Osteoblast (primary cell): ENCODE data around the gene SPHK1. TPM values are rescaled to one million over a fixed set of nuclear protein-coding genes. Genes with fewer than 3 reads are reported as not detected.

Experiments used
- DNase-seq: peaks from one replicate; pipeline ENCODE4 v3.0.0; 2011; ENCODE audit warnings: low spot score, mixed read lengths; ENCODE audit not compliant: insufficient read length; ENCODE audit errors: missing footprints
- H2AFZ ChIP-seq: 2 replicates; pipeline ENCODE4 v1.6.0; 2011; ENCODE audit warnings: mild to moderate bottlenecking, low read length
- H3K27ac ChIP-seq: 2 replicates; pipeline ENCODE4 v1.5.1; 2011; ENCODE audit warnings: mild to moderate bottlenecking, low read depth, low read length, moderate library complexity
- H3K27me3 ChIP-seq: 2 replicates; pipeline ENCODE4 v1.6.0; 2012; ENCODE audit warnings: mild to moderate bottlenecking, control low read depth, inconsistent platforms, low read length, moderate library complexity; ENCODE audit not compliant: insufficient read depth
- H3K36me3 ChIP-seq: 2 replicates; pipeline ENCODE4 v1.5.1; 2011; ENCODE audit warnings: mild to moderate bottlenecking, low read length, control low read depth, moderate library complexity; ENCODE audit not compliant: insufficient read depth
- H3K4me1 ChIP-seq: 2 replicates; pipeline ENCODE4 v1.5.1; 2011; ENCODE audit warnings: mild to moderate bottlenecking, low read length, control low read depth, moderate library complexity; ENCODE audit not compliant: insufficient read depth
- H3K4me2 ChIP-seq: 2 replicates; pipeline ENCODE4 v1.6.0; 2011; ENCODE audit warnings: mild to moderate bottlenecking, low read length; ENCODE audit not compliant: insufficient read depth
- H3K4me3 ChIP-seq: fragments of 200-600 bp; sonication (generic); 3 replicates; pipeline ENCODE4 v1.5.1; 2012; ENCODE audit warnings: mild to moderate bottlenecking, low read length, inconsistent platforms; ENCODE audit not compliant: insufficient read depth
- H3K79me2 ChIP-seq: 2 replicates; pipeline ENCODE4 v1.6.0; 2012; ENCODE audit warnings: mild to moderate bottlenecking, low read length, control low read depth, inconsistent platforms; ENCODE audit not compliant: insufficient read depth
- H3K9me3 ChIP-seq: 2 replicates; pipeline ENCODE4 v1.5.1; 2011; ENCODE audit warnings: low read depth, low read length, control low read depth
- H4K20me1 ChIP-seq: 2 replicates; pipeline ENCODE4 v1.6.0; 2012; ENCODE audit warnings: mild to moderate bottlenecking, low read length, control low read depth; ENCODE audit not compliant: insufficient read depth
- total RNA-seq: library from RNA; depleted of rRNA; stranded (reverse); fragments of >200 nt; gene quantifications from 2 replicates; pipeline ENCODE4 v1.2.3, GENCODE V29; 2012
- TF ChIP-seq, protein P1 (sequence below): IDR thresholded peaks from 2 replicates; pipeline ENCODE4 v1.5.1; 2011; ENCODE audit warnings: mild to moderate bottlenecking, low read depth, low read length, moderate library complexity; ENCODE audit errors: extremely low read depth

SPHK1 gene
- total RNA-seq, 1 donor = 112 TPM

DNA sequence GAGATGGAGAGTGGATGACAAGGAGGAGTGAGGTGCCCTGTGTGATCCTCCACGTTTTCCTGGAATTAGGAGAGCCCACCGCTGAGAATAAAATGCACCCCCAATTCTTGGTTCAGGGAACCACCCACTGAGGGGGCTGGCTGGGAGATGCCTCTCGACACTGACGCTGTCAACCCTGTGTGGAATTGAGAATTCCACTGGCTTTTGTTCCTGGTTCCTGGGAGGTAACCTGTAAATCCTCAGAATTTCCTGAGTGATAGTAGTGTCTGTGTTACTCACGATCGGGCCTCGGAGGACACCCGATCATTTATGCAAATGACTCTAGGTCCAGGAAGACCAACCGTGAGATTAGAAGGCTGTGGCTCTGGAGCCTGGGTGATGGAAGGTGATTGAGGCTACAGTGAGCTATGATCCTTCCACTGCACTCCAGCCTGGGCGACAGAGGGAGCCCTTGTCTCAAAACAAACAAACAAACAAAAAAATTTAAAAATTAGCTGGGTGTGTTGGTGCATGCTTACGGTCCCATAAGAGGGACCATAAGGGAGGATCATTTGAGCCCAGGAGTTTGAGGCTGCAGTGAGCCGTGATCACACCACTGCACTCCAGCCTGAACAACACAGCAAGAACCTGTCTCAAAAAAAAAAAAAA, 19.0 kb upstream of the SPHK1 start:
- H3K9me3 ChIP-seq = no peaks in the 10 kb centered on the region
- no peak overlapping the region for H3K4me3 ChIP-seq
- no peak overlapping the region for H3K4me2 ChIP-seq
- H3K79me2 ChIP-seq = no peaks in the 10 kb centered on the region
- peaks cover 13% of the 10 kb centered on the region for H3K4me1 ChIP-seq
- no peak overlapping the region for H3K27ac ChIP-seq
- H3K27me3 ChIP-seq = no peaks in the 10 kb centered on the region
- TF ChIP-seq, protein P1, sequence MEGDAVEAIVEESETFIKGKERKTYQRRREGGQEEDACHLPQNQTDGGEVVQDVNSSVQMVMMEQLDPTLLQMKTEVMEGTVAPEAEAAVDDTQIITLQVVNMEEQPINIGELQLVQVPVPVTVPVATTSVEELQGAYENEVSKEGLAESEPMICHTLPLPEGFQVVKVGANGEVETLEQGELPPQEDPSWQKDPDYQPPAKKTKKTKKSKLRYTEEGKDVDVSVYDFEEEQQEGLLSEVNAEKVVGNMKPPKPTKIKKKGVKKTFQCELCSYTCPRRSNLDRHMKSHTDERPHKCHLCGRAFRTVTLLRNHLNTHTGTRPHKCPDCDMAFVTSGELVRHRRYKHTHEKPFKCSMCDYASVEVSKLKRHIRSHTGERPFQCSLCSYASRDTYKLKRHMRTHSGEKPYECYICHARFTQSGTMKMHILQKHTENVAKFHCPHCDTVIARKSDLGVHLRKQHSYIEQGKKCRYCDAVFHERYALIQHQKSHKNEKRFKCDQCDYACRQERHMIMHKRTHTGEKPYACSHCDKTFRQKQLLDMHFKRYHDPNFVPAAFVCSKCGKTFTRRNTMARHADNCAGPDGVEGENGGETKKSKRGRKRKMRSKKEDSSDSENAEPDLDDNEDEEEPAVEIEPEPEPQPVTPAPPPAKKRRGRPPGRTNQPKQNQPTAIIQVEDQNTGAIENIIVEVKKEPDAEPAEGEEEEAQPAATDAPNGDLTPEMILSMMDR = peak; percentile 37
- DNase-seq = no peak
- H2AFZ ChIP-seq = no peak overlapping the region
- H3K36me3 ChIP-seq = no peaks in the 10 kb centered on the region
- no peaks in the 10 kb centered on the region for H4K20me1 ChIP-seq

DNA sequence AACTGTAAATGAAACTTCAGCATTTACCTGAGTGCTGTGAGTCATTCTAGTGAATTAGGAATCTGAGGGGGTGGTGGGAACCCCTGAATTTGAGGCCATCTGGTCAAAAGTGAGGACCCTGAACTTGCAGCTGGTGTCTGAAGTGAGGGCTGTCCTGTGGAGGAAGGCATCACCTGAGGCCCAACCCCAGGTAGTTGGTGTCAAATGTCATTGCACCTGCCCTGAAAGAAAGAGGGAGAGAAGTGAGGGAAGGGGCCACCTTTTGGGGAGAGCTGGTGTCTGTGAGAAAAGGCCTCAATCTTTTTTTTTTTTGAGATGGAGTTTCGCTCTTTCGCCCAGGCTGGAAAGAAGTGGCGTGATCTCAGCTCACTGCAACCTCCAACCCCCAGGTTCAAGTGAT, 18.2 kb upstream of the SPHK1 start:
- Histone ChIP-seq H3K4me2 (no peak overlapping the region), H3K4me1 (peaks cover 17% of the 10 kb centered on the region), H2AFZ (no peak overlapping the region), H3K9me3 (no peaks in the 10 kb centered on the region), H3K79me2 (no peaks in the 10 kb centered on the region), H3K27ac (no peak overlapping the region), H3K27me3 (no peaks in the 10 kb centered on the region), H4K20me1 (no peaks in the 10 kb centered on the region), H3K4me3 (no peak overlapping the region), H3K36me3 (no peaks in the 10 kb centered on the region)
- TF ChIP-seq, protein P1 = no peak
- no peak for DNase-seq

DNA sequence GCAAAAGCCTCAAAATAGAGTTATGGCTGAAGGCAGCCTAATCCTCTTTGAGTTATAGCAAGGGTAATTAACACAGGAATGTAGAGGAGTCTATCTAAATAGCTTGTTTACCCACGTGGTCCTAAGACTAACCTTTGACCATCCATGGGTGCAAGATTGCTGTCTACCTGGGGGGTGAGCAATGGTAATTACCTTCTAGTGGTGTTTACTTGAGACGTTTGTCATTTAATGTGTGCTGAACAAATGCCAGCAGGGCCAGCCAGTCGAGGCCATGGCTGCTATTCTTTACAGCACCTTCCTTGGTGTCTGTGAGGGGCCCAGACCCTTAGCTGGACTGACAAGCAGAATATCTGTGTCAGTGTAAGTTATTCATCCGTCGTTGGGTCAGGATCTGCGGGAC, 16.8 kb upstream of the SPHK1 start:
- no peaks in the 10 kb centered on the region for H4K20me1 ChIP-seq
- no peak for DNase-seq
- peaks cover 27% of the 10 kb centered on the region for H3K4me1 ChIP-seq
- H2AFZ ChIP-seq = no peak overlapping the region
- no peak overlapping the region for H3K27ac ChIP-seq
- no peak overlapping the region for H3K4me3 ChIP-seq
- H3K27me3 ChIP-seq = no peaks in the 10 kb centered on the region
- H3K9me3 ChIP-seq = no peaks in the 10 kb centered on the region
- H3K36me3 ChIP-seq = no peaks in the 10 kb centered on the region
- no peak overlapping the region for H3K4me2 ChIP-seq
- no peaks in the 10 kb centered on the region for H3K79me2 ChIP-seq
- TF ChIP-seq, protein P1 = no peak

DNA sequence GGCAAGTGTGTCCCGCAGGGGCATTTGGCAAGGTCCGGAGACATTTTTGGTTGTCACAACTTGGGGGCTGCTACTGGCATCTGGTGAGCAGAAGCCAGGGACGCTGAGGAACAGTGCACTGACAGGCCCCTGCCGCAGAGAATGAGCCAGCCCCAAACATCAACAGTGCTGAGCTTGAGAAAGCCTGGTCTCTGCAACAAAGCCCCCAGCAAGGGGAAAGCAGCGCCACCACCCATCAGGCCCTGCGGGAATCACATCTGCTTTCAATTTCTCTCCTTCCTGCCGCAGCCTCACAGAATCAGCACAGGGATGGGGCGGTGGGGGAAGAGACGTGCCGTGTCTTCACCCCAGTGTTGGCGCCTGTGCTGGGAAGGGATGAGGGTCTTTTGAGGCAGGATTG, 15.9 kb upstream of the SPHK1 start:
- DNase-seq = peak; percentile 44
- TF ChIP-seq, protein P1 = no peak

More for the DNA sequence above, 15.9 kb upstream of the SPHK1 start:
- Histone ChIP-seq H3K9me3 (no peaks in the 10 kb centered on the region), H3K79me2 (no peaks in the 10 kb centered on the region), H3K4me3 (peak overlapping the region; percentile 15), H3K4me2 (peak overlapping the region; percentile 51), H3K36me3 (no peaks in the 10 kb centered on the region), H3K27ac (peak overlapping the region; percentile 46), H2AFZ (peak overlapping the region; percentile 80), H3K4me1 (peaks cover 32% of the 10 kb centered on the region), H4K20me1 (no peaks in the 10 kb centered on the region), H3K27me3 (no peaks in the 10 kb centered on the region)
